ENCODE data around the gene ARHGAP9.
"Not testable (repeated sequence)": the region's sequence is repeated elsewhere in the genome, so short reads cannot be mapped to it uniquely, and the experiment has no call there.

GRCh38 chr12:57495051-57495701 lies 15.5 kb upstream of the ARHGAP9 start:
- not testable (repeated sequence) for TF ChIP-seq CTCF (IDR thresholded peaks at IDR 0.05; ENCODE audit: low read depth, low read length, poor library complexity, severe bottlenecking); EZH2phosphoT487 (IDR thresholded peaks at IDR 0.05; ENCODE audit: borderline replicate concordance, low read length)
